SU-DHL-6 (cell line): ENCODE measurements around the gene KCTD10.

Source experiments
- EZH2phosphoT487 ChIP-seq: fragments of 200-600 bp; sonication (generic), shearing (Covaris generic); conservative IDR thresholded peaks from 2 replicates; pipeline ENCODE4 v1.6.1; 2018; ENCODE audit warnings: mild to moderate bottlenecking, antibody characterized with exemption, low read length, moderate library complexity, mixed read lengths
- TF ChIP-seq, protein P1 (sequence below): fragments of 200-600 bp; sonication (generic); IDR thresholded peaks from one replicate; pipeline ENCODE4 v1.5.1; 2017; ENCODE audit warnings: antibody characterized with exemption, mild to moderate bottlenecking, low read length, moderate library complexity; ENCODE audit not compliant: insufficient read depth, poor library complexity, severe bottlenecking

DNA sequence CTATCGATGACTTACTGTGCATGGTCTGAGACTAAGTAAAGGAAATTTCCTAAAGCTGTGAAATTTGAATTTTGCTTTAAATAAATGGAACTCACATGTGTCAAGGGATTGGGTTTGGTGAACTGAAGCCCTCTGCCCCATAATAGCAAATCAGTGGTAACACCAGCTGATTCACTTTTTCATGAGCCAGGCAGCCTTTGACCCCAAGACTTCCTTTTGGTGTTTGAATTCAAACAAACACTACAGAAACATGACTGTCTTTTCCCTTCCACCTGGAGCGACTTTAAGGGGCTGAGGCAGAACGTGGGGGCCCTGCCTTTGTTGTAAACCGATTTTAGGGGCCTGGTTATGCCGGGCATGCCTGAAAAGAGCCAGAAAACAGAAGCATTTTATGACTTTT lies 28.8 kb downstream of the KCTD10 start:
- TF ChIP-seq, protein P1, sequence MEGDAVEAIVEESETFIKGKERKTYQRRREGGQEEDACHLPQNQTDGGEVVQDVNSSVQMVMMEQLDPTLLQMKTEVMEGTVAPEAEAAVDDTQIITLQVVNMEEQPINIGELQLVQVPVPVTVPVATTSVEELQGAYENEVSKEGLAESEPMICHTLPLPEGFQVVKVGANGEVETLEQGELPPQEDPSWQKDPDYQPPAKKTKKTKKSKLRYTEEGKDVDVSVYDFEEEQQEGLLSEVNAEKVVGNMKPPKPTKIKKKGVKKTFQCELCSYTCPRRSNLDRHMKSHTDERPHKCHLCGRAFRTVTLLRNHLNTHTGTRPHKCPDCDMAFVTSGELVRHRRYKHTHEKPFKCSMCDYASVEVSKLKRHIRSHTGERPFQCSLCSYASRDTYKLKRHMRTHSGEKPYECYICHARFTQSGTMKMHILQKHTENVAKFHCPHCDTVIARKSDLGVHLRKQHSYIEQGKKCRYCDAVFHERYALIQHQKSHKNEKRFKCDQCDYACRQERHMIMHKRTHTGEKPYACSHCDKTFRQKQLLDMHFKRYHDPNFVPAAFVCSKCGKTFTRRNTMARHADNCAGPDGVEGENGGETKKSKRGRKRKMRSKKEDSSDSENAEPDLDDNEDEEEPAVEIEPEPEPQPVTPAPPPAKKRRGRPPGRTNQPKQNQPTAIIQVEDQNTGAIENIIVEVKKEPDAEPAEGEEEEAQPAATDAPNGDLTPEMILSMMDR, result no peak
- TF ChIP-seq EZH2phosphoT487, result no peak
